ENCODE results near the gene FAM3C. TPM values are rescaled to one million over a fixed set of nuclear protein-coding genes. Genes with fewer than 3 reads are reported as not detected.

The FAM3C gene
- total and polyA plus RNA-seq, 4 donors = 16.5 to 32.3 (median 22.5) TPM

DNA sequence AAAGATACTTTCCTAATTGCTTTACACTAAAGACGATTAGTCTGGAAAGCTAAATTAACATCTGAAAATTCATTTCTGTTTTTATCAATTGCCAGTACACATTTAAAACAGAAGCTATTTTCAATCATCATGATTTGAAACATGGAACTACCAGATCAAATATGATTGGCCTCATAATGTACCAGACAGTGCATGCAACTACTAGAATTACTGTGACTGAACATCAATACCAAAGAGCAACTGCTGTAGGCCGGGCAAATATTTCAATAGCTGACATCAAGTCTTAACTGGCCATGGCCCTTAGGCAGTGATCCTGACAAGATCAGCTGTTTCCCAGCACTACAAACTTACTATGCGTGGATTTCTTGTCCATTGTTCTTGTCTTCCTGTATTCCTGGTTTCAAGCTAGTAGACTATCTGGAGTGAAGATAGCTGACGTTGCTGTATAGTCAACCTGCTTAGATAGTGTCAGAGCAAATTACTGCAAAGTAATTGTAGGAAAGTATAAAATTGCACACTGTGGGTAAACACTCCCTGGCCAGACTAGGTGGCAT, 89.0 kb downstream of the FAM3C start:
- no peak for TF ChIP-seq FOXA2 (IDR thresholded peaks at IDR 0.05)
- no peak for TF ChIP-seq TAF1 (conservative IDR thresholded peaks at IDR 0.05)
- no peak for TF ChIP-seq RXRA (IDR thresholded peaks at IDR 0.05)
- TF ChIP-seq HNF4G (IDR thresholded peaks at IDR 0.05) = no peak
- no peak for TF ChIP-seq EGR1 (IDR thresholded peaks at IDR 0.05; ENCODE audit: low read depth in 2 of 2)
- TF ChIP-seq FOXA1 (IDR thresholded peaks at IDR 0.05) = no peak
- no peak for TF ChIP-seq JUND (IDR thresholded peaks at IDR 0.05)
- no peak for TF ChIP-seq NR2F2 (IDR thresholded peaks at IDR 0.05)
- TF ChIP-seq, protein P1, sequence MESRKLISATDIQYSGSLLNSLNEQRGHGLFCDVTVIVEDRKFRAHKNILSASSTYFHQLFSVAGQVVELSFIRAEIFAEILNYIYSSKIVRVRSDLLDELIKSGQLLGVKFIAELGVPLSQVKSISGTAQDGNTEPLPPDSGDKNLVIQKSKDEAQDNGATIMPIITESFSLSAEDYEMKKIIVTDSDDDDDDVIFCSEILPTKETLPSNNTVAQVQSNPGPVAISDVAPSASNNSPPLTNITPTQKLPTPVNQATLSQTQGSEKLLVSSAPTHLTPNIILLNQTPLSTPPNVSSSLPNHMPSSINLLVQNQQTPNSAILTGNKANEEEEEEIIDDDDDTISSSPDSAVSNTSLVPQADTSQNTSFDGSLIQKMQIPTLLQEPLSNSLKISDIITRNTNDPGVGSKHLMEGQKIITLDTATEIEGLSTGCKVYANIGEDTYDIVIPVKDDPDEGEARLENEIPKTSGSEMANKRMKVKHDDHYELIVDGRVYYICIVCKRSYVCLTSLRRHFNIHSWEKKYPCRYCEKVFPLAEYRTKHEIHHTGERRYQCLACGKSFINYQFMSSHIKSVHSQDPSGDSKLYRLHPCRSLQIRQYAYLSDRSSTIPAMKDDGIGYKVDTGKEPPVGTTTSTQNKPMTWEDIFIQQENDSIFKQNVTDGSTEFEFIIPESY (IDR thresholded peaks at IDR 0.05) = no peak
- no peak for TF ChIP-seq SP1 (IDR thresholded peaks at IDR 0.05)
- TF ChIP-seq YY1 (IDR thresholded peaks at IDR 0.05) = no peak
- TF ChIP-seq HNF4A (conservative IDR thresholded peaks at IDR 0.05) = no peak
- TF ChIP-seq, protein P2, sequence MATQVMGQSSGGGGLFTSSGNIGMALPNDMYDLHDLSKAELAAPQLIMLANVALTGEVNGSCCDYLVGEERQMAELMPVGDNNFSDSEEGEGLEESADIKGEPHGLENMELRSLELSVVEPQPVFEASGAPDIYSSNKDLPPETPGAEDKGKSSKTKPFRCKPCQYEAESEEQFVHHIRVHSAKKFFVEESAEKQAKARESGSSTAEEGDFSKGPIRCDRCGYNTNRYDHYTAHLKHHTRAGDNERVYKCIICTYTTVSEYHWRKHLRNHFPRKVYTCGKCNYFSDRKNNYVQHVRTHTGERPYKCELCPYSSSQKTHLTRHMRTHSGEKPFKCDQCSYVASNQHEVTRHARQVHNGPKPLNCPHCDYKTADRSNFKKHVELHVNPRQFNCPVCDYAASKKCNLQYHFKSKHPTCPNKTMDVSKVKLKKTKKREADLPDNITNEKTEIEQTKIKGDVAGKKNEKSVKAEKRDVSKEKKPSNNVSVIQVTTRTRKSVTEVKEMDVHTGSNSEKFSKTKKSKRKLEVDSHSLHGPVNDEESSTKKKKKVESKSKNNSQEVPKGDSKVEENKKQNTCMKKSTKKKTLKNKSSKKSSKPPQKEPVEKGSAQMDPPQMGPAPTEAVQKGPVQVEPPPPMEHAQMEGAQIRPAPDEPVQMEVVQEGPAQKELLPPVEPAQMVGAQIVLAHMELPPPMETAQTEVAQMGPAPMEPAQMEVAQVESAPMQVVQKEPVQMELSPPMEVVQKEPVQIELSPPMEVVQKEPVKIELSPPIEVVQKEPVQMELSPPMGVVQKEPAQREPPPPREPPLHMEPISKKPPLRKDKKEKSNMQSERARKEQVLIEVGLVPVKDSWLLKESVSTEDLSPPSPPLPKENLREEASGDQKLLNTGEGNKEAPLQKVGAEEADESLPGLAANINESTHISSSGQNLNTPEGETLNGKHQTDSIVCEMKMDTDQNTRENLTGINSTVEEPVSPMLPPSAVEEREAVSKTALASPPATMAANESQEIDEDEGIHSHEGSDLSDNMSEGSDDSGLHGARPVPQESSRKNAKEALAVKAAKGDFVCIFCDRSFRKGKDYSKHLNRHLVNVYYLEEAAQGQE (IDR thresholded peaks at IDR 0.05) = no peak
- TF ChIP-seq GABPA (IDR thresholded peaks at IDR 0.05 in 1 of 2, conservative IDR thresholded peaks at IDR 0.05 in 1 of 2) = no peak
- TF ChIP-seq, protein P3, sequence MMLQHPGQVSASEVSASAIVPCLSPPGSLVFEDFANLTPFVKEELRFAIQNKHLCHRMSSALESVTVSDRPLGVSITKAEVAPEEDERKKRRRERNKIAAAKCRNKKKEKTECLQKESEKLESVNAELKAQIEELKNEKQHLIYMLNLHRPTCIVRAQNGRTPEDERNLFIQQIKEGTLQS (IDR thresholded peaks at IDR 0.05) = no peak
- H3K9ac ChIP-seq (ENCODE audit: low read depth in 1 of 2, low read length in 2 of 2) = no peak overlapping the region
- H3K27ac ChIP-seq (ENCODE audit: low read depth in 1 of 2, low read length in 2 of 2) = no peak overlapping the region
- H3K9me3 ChIP-seq (ENCODE audit: control insufficient read depth in 4 of 4, low read length in 3 of 4) = no peaks in the 10 kb centered on the region
- no peak for DNase-seq (ENCODE audit: low spot score)
- peaks cover 0 to 4% (median 0%) of the 10 kb centered on the region in 4 donors for H3K4me1 ChIP-seq (ENCODE audit: control insufficient read depth in 4 of 4, insufficient read depth in 4 of 4, low read length in 3 of 4)
- H3K36me3 ChIP-seq (ENCODE audit: control insufficient read depth in 4 of 4, insufficient read depth in 3 of 4, low read depth in 1 of 4, low read length in 3 of 4) = no peaks in the 10 kb centered on the region
- WGBS = 80% methylated on average over 4 of the region's 4 CpGs
- no peaks in the 10 kb centered on the region for H3K27me3 ChIP-seq (ENCODE audit: control insufficient read depth in 4 of 4, insufficient read depth in 4 of 4, low read length in 3 of 4)
- no peak overlapping the region for H3K4me3 ChIP-seq (ENCODE audit: low read depth in 1 of 3, low read length in 3 of 3)

DNA sequence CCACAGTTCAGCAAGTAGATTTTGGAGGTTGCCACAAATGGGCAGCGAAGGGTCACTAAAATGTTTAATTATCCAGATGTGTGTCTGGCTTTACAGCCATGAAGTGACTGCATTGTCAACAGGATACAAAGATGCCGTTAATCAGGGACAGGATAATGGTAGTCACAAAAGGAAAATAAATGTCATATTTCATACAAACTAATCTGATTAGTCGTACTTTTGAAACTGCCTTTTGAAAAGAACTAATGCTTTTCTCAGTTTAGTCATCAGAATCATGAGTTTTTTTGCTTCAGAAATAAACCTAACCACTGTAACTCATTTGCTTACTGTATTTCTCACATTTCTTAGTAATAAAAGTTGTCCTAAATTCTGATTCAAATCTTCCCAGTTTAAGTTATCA, 89.5 kb downstream of the FAM3C start:
- Histone ChIP-seq H3K4me3 (ENCODE audit: low read depth in 1 of 3, low read length in 3 of 3) (no peak overlapping the region), H3K9me3 (ENCODE audit: control insufficient read depth in 4 of 4, low read length in 3 of 4) (no peaks in the 10 kb centered on the region), H3K4me1 (ENCODE audit: control insufficient read depth in 4 of 4, insufficient read depth in 4 of 4, low read length in 3 of 4) (peaks cover 0 to 4% (median 0%) of the 10 kb centered on the region in 4 donors), H3K27ac (ENCODE audit: low read depth in 1 of 2, low read length in 2 of 2) (no peak overlapping the region), H3K27me3 (ENCODE audit: control insufficient read depth in 4 of 4, insufficient read depth in 4 of 4, low read length in 3 of 4) (no peaks in the 10 kb centered on the region), H3K36me3 (ENCODE audit: control insufficient read depth in 4 of 4, insufficient read depth in 3 of 4, low read depth in 1 of 4, low read length in 3 of 4) (no peaks in the 10 kb centered on the region), H3K9ac (ENCODE audit: low read depth in 1 of 2, low read length in 2 of 2) (no peak overlapping the region)
- DNase-seq (ENCODE audit: low spot score) = no peak
- WGBS = 57% methylated on average over 3 of the region's 3 CpGs
- no peak for TF ChIP-seq RXRA (IDR thresholded peaks at IDR 0.05)
- TF ChIP-seq, protein P3 (IDR thresholded peaks at IDR 0.05) = no peak
- TF ChIP-seq NR2F2 (IDR thresholded peaks at IDR 0.05) = no peak
- no peak for TF ChIP-seq RAD21 (IDR thresholded peaks at IDR 0.05)
- TF ChIP-seq GABPA (IDR thresholded peaks at IDR 0.05 in 1 of 2, conservative IDR thresholded peaks at IDR 0.05 in 1 of 2) = no peak
- TF ChIP-seq HNF4G (IDR thresholded peaks at IDR 0.05) = no peak
- no peak for TF ChIP-seq SP1 (IDR thresholded peaks at IDR 0.05)
- no peak for TF ChIP-seq YY1 (IDR thresholded peaks at IDR 0.05)
- TF ChIP-seq FOXA2 (IDR thresholded peaks at IDR 0.05) = no peak
- TF ChIP-seq TAF1 (conservative IDR thresholded peaks at IDR 0.05) = no peak
- no peak for TF ChIP-seq JUND (IDR thresholded peaks at IDR 0.05)
- TF ChIP-seq, protein P2 (IDR thresholded peaks at IDR 0.05) = no peak
- TF ChIP-seq, protein P1 (IDR thresholded peaks at IDR 0.05) = no peak
- TF ChIP-seq, protein P4, sequence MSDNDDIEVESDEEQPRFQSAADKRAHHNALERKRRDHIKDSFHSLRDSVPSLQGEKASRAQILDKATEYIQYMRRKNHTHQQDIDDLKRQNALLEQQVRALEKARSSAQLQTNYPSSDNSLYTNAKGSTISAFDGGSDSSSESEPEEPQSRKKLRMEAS (IDR thresholded peaks at IDR 0.05) = no peak
